ENCODE measurements around the gene COL5A1.
"Not testable (repeated sequence)": the region's sequence is repeated elsewhere in the genome, so short reads cannot be mapped to it uniquely, and the experiment has no call there.

The COL5A1 gene

GRCh38 chr9:134707731-134708671 is 66.4 kb downstream of the COL5A1 start:
- no peak for DNase-seq (ENCODE audit: low read depth in 2 of 2)

DNA sequence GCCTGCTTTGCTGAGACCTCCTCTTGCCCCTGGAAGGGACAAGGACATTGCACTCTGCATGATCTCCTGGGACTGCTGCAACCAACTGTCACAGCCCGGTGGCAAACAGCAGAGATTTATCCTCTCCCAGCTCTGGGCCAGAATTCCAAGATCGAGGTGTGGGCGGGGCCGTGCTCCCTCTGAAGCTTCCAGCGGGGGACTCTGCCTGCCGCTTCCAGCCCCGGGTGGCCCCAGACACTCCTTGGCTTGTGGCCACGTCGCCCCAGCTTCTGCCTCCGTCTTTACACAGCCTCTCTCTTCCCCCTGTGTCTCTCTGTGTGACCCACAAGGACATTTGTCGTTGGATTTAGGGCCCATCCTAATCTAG is 67.1 kb downstream of the COL5A1 start:
- no peak for DNase-seq (ENCODE audit: low read depth in 2 of 2)

- no peak for DNase-seq (ENCODE audit: low read depth in 2 of 2)
These were observed 68.1 kb downstream of the COL5A1 start for GRCh38 chr9:134709512-134710270.

GRCh38 chr9:134710271-134710540 is 68.6 kb downstream of the COL5A1 start:
- no peak for DNase-seq (ENCODE audit: low read depth in 2 of 2)

DNA sequence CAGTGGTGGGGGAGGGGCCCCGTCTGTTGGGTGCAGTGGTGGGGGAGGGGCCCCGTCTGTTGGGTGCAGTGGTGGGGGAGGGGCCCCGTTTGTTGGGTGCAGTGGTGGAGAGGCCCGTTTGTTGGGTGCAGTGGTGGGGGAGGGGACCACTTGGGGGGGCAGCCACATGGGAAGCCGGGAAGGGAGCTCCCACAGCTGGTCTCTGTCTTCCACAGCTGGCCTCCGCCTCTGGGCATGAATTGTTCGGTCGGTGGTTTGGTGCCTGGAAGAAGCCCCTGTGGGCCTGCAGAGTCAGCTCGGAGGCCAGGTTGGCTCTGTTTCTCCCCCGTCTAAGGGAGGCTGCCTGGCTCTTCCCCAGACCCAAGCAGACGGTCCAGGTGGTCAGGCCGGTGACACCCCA is 69.3 kb downstream of the COL5A1 start:
- DNase-seq (ENCODE audit: low read depth in 2 of 2) = no peak

DNA sequence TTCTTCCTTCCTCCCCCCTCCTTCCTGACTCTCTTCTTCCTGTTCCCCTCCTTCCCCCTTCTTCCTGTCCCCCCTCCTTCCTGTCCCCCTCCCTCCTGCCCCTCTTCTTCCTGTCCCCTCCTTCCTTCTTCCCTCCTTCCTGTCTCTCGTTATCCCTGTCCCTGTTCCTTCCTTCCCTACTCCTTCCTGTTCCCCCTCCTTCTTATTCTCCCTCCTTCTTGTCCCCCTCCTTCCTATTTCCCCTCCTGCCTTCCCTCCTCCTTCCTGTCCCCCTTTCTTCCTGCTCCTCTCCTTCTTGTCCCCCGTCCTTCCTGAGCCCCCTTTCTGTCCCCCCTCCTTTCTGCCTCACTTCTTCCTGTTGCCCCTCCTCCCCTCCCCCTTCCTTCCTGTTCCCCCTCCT is 70.6 kb downstream of the COL5A1 start:
- no peak for DNase-seq (ENCODE audit: low read depth in 2 of 2)

DNA sequence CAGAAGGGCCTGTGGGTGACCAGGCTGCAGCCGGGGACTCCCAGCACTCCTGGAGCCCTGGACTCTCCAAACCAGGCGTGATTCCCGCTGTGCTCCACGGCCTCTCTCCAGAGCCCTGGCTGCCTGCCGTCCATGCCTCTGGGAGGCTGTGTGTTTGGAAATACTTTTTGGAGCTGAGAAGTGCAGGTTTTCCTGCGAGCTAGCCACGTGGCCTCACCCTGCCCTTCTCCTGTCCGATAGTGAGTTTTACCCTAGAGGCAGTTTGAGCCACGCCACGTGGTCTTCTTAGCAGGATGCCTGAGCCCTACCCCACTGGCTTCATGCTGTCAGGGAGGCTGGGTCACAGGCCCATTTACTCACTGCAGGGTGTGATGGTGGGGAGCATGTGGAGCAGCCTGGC is 71.3 kb downstream of the COL5A1 start:
- DNase-seq (ENCODE audit: low read depth in 2 of 2) = no peak

GRCh38 chr9:134715536-134715935 is 73.9 kb downstream of the COL5A1 start:
- not testable (repeated sequence) for DNase-seq (ENCODE audit: low read depth in 2 of 2)

GRCh38 chr9:134716067-134716466 is 74.5 kb downstream of the COL5A1 start:
- DNase-seq (ENCODE audit: low read depth in 2 of 2) = no peak

- DNase-seq (ENCODE audit: low read depth in 2 of 2) = no peak
These were observed 75.5 kb downstream of the COL5A1 start for GRCh38 chr9:134717056-134717455.

GRCh38 chr9:134717924-134718645 is 76.5 kb downstream of the COL5A1 start:
- no peak for DNase-seq (ENCODE audit: low read depth in 2 of 2)

GRCh38 chr9:134719331-134719730 is 77.7 kb downstream of the COL5A1 start:
- DNase-seq (ENCODE audit: low read depth in 2 of 2) = no peak

GRCh38 chr9:134720136-134720753 is 78.6 kb downstream of the COL5A1 start:
- no peak for DNase-seq (ENCODE audit: low read depth in 2 of 2)

GRCh38 chr9:134720796-134721195 is 79.2 kb downstream of the COL5A1 start:
- DNase-seq (ENCODE audit: low read depth in 2 of 2) = no peak

DNA sequence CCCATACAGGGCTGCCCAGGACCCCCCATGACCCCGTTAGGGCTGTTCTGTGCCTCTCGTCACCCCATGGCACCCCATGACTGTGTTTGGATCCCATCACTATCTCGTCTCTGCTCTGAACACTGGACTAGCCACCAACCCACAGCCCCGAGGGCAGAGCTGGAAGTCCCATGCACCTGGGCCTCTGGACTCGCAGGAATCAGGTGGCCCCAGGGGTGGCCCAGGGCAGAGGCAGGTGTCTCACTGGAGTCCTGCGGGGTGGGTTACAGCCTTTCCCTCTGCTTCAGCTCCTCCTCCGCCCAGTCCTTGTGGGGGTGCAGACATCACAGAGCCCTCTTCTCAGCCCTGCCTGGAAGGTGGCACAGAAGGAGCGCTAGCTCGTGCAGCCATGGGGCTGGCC is 79.7 kb downstream of the COL5A1 start:
- no peak for DNase-seq (ENCODE audit: low read depth in 2 of 2)

- no peak for DNase-seq (ENCODE audit: low read depth in 2 of 2)
These were observed 80.6 kb downstream of the COL5A1 start for GRCh38 chr9:134722120-134722701.

DNA sequence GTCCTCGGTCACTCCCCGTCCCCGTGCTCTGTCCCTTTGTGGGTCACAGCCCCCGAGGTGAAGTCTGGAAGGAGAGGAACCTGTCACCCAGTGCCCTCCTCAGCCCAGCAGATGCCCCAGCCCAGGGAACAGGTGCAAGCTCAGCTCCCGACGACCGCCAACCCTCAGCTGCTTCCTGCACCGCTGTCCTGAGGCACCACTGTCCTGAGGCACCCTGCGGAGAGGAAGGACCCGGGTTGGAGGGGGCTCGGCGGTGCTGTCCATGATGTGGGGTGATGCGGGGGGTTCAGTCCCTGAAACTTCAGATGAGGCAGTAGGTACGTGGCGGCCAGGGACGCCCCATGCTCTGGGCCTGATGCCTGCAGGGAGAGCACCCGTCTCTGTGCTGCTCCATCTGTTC is 81.4 kb downstream of the COL5A1 start:
- DNase-seq (ENCODE audit: low read depth in 2 of 2) = no peak

DNA sequence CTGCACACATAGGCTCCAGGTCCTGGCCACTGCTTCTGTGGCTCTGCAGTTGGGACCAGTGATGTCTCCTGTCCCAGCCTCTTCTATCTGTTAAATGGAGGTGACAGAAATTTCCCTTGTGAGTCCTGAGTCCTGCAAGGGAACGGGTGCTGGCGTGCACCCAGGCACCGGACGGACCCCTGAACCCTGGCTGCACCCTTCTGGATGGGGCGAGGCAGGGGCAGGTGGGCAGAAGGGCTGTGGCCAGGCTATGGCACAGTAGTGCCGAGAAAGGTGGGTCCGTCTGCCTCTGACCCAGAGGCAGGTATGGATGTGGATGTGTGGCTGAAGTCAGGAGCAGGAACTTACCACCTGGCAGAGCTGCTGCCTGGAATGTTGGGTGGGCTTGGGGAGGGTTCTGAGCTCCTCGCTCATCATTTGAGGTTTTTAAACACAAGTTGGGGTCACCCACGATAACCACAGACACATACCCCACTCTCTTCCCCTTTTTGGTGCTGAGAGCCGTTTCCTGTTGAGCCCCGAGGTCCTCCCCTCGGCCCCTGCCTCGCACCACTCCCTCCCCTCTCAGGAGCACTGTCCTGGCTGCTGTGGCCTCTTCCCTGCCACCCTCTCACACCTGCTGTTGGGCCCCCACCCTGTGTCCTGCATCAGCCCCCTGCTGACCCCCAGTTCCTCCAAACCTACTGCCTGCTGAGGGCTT is 82.0 kb downstream of the COL5A1 start:
- DNase-seq (ENCODE audit: low read depth in 2 of 2) = no peak

DNA sequence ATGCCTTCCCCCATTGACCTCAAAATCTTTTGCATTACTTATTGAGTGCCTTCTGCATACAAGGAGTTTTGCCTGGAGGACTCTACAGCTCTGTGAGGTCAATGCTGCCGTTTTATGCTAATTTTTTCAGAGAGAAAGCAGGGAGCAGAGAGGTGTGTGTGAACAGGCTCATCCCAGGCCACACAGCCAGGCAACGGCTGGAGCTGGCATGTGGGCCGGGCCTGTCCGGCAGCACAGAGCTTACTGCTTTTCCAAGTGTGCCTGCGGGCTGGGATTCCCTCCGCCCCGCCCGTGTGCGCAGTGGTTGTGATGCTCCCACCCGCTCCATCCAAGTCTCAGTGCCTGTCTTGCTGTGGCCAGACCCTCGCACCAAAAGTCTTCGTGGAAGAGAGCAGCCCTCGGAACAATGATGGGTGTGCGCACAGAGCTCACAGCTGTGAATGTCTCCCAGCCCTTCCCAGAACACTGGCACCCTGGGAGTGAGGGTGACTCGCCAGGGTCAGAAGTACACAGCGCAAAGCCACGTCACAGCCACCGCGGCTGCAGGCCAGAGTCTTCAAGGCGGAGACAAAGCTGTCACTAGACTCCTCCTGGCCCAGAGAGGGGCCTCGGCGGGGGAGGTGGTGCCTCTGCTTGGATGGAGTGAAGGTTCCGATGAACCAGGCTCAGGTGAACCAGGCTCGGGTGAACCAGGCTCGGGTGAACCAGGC is 82.8 kb downstream of the COL5A1 start:
- DNase-seq (ENCODE audit: low read depth in 2 of 2) = no peak

DNA sequence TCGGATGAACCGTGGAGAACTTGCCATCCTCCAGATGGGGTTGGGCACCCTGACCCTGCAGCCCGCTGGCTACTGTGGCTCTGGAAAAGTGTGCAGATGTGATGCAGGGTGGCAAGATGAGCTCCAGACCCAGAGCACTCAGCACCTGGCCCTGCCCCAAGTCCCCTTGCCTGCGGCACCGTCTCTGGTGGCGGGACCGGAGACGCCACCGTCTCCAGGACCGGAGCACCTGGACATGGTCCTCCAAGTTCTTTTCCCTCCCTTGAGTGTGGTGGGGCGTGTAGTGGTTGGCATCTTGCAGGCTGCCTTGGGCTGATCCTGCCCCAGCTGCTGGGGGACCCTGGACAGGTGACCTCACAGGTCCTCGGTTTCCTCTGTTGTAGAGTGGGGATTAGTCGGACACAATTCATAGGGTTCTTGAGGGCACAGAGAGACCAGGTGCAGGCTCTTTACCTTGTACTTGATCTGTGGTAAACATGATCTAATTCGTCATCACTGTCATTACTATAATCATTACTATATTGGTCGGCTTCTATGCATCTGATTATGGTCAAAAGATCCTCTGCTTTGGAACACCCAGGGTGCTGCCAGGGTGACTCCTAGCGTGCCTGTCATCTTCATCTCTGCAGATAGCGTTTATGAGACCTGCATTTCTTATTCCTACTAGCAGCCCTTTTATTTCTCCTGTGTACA is 83.5 kb downstream of the COL5A1 start:
- DNase-seq (ENCODE audit: low read depth in 2 of 2) = no peak
